ENCODE data around the gene HOXA11.

The HOXA11 gene

DNA sequence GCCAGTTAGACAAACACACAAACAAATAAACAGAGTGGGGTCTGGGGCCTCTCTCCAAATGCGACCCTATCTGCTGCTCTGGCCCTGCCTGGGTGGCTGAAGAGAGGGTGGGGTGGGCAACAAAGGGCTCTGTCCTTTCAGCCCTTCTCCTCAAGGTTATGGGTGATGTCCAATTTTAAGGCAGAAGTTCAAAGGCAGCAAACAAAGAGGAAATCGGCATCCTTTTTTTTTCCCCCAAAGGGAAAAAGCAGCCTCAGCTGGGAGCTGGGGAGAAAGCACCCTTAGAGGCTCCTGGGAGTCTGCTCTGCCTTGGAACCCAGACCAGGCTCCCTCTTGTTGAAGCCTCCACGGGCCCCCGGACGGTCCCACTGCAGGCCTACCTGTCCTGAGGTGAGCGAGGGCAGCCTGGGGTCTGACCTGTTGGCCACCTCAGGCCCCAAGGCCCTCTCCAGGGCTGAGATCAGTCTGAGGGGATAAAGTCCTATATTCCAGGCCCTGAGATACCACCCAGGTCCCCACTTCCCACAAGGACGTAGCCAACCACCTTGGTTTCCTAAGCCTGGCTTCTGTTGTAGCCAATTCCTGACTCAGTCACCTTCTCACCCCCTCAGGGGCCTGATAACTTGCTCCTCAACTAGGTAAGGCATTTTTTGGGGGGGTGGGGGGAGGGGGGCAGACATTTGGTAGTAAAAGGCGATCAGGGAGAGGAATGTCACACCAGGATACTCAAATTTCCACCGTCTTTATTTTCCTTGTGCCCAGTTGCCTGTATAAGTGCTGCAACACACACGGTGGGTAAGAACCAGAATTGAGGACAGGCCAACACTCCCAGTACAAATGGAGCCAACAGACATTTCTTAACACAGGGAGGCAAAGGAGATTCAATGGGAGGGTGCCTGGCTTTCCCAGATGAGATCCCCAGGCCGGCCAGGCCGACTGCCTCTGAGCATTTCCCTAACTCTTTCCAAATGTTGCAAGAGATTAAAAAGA is 4.3 kb downstream of the HOXA11 start:
- no peak for DNase-seq (ENCODE audit: low read depth)

GRCh38 chr7:27179503-27180430 is 5.3 kb downstream of the HOXA11 start:
- peak; percentile 32 for DNase-seq (ENCODE audit: low read depth)

DNA sequence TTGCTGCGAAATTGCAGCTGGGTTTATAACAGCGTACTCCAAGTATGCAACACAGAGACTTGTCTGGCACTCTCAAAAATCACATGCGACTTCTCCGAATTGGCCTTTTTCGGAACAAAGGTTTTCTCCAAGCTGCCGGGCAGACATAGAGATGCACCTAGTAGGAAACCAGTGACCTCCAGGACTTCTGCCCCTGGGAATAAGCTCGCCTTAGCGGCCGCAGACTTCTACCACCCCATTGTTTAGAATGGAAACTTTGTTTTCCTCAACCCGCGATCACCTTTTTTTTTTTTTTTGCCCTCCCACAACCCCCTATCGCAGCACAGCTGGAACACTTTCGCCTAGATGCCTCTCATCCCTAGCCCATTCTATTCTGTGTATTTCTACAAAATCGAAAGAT is 6.0 kb downstream of the HOXA11 start:
- DNase-seq (ENCODE audit: low read depth), result no peak

DNA sequence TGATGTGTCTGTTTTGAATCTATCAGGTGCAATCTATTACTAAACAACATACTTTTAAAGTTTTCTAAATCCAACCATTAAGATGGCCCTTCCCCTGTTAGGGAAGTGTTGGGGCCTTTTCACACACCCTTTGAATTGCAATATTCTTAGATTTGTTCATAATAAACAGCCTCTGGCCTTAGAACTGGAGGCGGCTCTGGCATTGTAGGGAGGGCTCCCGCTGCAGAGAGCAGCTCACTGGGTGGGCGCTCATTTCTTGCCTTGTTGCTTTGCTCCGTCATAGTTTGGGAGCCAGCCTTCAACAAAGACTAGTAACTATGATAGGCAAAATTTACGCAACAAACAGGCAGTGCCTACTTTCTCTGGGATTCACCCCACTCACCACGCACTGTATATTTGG is 6.7 kb downstream of the HOXA11 start:
- DNase-seq (ENCODE audit: low read depth), result no peak

- no peak for DNase-seq (ENCODE audit: low read depth)
Measured at GRCh38 chr7:27177795-27178320, 7.2 kb downstream of the HOXA11 start.

GRCh38 chr7:27176962-27177794 is 7.9 kb downstream of the HOXA11 start:
- no peak for DNase-seq (ENCODE audit: low read depth)

DNA sequence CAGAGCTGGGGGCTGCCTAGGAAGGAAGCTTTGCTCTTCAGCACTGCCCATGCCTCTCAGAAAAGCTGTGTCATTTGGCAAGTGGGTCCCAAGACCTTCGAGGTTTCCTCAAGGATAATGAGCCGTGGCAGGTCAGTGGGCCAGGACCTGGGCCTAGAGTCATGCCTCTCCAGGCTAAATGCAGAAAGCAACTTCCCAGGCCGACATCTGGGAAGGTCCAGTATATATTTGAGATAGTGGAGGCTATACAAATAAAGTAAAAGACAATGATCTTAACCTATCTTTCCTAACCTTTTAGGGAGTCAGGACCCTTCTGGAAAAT is 8.5 kb downstream of the HOXA11 start:
- DNase-seq (ENCODE audit: low read depth), result no peak

GRCh38 chr7:27175626-27176523 is 9.2 kb downstream of the HOXA11 start:
- DNase-seq (ENCODE audit: low read depth), result no peak

- DNase-seq (ENCODE audit: low read depth), result no peak
Measured at GRCh38 chr7:27174874-27175625, 10.0 kb downstream of the HOXA11 start.

DNA sequence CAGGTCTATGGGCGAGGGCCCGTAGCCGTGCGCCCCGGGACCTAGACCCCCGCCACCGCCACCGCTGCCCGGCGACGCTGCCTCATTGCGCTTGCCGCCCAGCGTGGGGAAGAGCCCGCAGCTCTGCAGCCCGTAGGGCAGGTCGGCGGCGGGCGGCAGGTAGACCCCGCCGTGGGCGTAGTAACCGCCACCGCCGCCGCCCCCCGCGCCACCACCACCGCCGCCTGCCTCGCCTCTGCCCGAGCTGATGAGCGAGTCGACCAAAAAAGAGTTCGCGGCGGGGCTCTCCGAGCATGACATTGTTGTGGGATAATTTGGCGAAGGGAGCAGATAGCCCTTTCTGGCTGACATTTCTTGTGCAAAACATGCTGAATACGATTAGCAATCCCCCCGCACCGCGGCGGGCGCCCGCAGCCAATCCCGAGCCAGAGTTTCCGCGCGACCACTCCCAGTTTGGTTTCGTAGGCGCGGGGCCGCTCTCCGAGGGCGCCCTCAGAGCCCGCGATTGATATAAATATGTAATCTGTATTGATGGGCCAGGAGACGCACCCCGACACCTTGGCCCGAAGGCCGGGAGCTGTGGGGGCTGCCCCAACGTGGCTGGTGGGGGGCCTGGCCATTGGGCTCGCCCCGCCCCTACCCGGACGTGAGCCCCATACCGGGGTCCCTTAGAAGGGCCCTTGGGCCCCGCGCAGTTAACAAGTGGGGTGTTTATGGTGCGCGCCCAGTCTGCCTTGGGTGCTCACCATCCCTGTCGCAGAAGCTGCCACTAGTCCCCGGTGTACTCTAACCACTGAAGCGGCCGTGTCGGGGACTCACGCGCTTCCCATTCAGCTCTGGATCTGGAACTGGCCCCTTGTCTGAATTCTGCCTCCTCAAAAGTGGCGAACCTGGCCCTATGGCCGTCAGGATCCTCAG is 10.8 kb downstream of the HOXA11 start, which contains the start of gene HOXA10:
HOXA10 (minus strand) TSS at position 365 of the 918 bp plus-strand sequence; CDS start at position 351, 14 bp downstream.
- DNase-seq (ENCODE audit: low read depth), result no peak

DNA sequence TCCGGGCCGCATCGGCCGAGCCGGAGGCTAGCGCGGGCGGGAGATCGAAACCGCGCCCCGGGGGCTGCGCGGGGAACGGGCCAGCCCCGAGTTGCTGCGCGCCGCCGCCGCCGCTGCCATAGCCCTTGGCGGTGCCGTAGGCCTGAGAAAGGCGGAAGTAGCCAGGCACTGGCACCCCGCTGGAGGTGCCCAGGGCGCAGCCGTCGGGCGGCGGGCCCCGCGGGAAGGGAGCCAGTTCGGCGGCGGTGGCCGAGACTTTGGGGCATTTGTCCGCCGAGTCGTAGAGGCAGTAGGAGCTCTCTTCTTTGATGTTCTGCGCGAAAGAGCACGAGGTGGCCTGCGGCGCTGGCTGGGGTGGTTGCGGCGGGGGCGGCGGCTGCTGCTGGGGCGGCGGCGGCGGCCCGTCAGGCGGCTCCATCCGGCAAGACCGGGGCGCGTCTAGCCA is 11.5 kb downstream of the HOXA11 start:
- no peak for DNase-seq (ENCODE audit: low read depth)

GRCh38 chr7:27172823-27173510 is 12.1 kb downstream of the HOXA11 start:
- no peak for DNase-seq (ENCODE audit: low read depth)

- DNase-seq (ENCODE audit: low read depth), result no peak
Measured at GRCh38 chr7:27172315-27172774, 12.7 kb downstream of the HOXA11 start.

DNA sequence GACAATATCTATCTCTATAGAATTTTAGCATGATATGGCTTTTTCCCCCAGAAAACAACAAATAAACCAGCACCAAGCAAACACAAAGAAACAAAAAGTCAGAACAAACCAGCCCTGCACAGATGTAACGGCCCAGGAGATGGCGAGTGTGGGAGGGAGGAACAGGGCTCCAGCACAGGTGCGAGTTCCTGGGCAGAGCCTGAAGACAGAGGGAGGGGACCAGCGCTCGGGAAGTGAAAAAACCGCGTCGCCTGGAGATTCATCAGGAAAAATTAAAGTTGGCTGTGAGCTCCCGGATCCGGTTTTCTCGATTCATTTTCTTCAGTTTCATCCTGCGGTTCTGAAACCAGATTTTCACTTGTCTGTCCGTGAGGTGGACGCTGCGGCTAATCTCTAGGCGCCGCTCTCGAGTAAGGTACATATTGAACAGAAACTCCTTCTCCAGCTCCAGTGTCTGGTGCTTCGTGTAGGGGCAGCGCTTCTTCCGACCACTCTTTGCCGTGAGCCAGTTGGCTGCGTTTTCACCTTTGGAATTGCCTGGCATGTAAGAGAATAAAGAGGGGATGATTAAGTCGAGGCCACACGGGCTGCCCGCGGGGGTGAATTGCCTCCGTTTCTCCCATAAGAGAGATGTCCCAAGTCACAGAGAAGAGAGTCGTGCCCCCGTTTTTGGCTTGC is 13.3 kb downstream of the HOXA11 start:
- no peak for DNase-seq (ENCODE audit: low read depth)

- no peak for DNase-seq (ENCODE audit: low read depth)
Measured at GRCh38 chr7:27171325-27171636, 13.8 kb downstream of the HOXA11 start.

DNA sequence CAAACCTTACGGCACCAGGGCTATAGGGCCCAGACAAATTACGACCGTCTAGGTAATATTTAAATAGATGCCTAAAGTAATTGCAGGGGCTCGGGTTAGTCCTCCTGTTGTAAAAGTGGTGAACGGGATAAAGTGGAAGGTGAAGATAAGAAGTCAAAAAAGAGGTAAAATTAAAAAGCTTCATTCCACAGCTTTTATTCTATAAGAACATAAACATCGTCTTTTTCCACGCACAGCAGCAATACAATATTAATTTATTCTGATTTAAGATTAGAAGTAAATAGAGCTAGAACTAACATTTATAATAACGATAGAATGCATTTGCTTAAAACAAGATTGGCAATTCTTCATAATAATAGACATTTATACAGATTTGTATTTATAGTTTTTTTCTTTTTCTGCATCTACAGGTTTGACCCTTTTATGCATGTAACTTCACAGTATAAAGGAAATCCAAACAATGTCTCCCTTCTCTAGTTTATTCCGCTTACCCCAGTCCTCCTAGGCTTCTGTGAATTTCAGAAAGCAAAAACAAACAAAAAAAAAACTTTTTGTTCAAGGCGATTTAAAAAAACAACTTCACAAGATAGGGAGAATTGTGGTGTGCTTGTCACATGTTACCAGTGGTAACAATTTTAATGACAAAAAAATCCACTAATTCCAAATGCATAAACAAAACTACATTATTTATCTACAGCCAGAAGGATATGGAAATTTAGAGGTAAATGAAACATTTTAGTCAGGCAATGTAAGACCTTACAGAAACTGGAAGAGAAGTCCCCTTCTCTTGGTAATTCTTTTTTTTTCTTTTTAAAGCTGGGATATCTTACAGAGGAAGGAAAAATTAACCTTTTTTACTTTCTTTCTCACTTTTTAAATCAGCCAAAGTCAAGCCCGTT is 14.4 kb downstream of the HOXA11 start:
- no peak for DNase-seq (ENCODE audit: low read depth)

Data from stimulated activated CD4-positive, alpha-beta T cell treated with anti-CD3 and anti-CD28 coated beads, Interleukin-2, amount 100 ng/mL, for 4 hours (primary cell).